OCI-LY7 (cell line): ENCODE measurements around the gene GATAD2B.

ENCODE experiments used
- CTCF ChIP-seq: fragments of 200-600 bp; sonication (generic); conservative IDR thresholded peaks from 2 replicates; pipeline ENCODE4 v1.5.1; 2014; ENCODE audit warnings: mild to moderate bottlenecking, antibody characterized with exemption, low read length, moderate library complexity, mixed read lengths
- EZH2phosphoT487 ChIP-seq: fragments of 200-600 bp; sonication (generic); IDR thresholded peaks from 2 replicates; pipeline ENCODE4 v1.6.1; 2018; ENCODE audit warnings: low read depth, borderline replicate concordance, mild to moderate bottlenecking, mixed run types, antibody characterized with exemption, low read length, moderate library complexity, mixed read lengths

GRCh38 chr1:153794624-153795329 is 128.0 kb downstream of the GATAD2B start:
- no peak for TF ChIP-seq CTCF
- TF ChIP-seq EZH2phosphoT487, result no peak
